Mesenteric fat pad (tissue), 1 donor: ENCODE measurements around the gene PRKAB2. TPM values are rescaled to one million over a fixed set of nuclear protein-coding genes. Genes with fewer than 3 reads are reported as not detected.
"Not testable (repeated sequence)": the region's sequence is repeated elsewhere in the genome, so short reads cannot be mapped to it uniquely, and the experiment has no call there.

Experiments
- DNase-seq: peaks from one replicate; pipeline ENCODE4 v3.0.0-alpha.2; 2020; ENCODE audit warnings: low spot score
- total RNA-seq: library from RNA; stranded (reverse); fragmentation: NEBNext Ultra II Directional; extraction: Animal tissue kit (Norgen Biotek cat#: 25700); gene quantifications from one replicate; pipeline ENCODE4 v1.2.1, GENCODE V29; 2021
- donor health status: DM: yes; HTN: yes; CAD: no.

Gene PRKAB2
- total RNA-seq, 1 donor from 2014 or later: 6.4 TPM

DNA sequence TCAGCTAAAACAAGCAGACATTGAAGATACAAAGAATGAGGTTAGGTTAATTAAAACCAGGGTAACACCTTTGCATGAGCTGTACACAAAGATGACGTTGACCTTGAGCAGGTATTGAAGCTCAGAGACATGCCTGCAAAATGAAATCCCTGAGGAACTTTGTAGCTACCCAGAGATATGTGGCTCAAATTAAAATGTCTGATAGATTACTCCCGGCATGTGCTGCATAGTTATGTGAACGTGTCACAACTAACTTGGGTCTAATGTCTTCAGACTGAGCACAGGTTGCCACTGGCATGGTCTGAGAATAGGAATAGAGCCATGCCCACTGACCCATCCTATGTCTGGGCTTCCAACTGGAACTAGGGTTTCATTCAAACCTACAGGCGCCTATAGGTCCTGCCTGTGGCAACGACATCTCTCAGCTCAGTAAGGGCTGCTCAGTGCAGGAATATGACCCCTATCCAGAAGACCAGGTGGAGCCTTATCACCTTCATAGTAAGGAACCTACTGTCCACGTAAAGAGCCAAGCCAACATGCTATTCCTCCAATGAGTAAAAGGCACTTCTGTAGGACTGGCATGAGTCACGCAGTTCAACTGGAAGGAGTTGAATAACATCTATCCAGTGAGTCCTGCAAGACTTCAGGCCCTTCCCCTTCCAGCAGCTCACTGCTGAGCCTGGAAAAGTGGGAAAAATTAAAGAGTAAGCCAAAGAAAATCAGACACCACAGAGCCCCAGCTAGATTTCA, 60.7 kb downstream of the PRKAB2 start:
- DNase-seq: no peak

DNA sequence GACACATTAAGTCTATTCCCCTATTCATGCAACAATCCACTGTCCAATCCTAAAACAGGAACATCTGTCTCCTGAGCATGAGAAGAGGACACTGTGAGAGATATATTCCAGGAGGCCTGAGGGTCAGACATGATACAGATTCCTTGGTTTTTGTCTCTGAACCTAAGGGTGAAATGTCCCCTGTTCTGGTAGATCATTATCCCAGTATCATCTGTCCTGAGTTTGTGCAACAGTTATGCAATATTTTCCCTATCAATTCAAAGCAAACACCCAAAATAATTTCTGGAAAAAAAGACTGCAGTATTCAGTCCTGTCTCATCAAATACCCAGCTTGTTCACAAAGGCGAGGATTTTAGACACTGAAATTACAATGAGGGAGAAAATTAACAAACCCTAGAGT, 61.4 kb downstream of the PRKAB2 start:
- no peak for DNase-seq

DNA sequence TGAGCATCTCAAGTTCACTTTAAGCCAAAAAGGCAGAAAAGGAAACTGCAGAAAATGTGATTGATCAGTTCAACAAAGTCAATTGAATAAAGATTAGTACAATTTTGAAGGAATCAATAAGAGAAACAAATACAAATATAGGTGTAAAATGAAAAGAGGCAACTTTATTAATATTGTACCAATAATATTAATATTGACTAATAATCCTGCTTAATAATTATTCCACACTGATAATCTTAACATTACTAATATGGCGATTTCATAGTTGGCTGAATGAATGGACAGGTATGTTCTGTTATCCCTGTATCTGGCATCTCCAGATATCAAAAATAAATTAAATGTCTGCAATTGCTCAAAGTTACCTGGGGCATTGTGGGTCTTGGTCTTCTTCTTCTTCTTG, 61.8 kb downstream of the PRKAB2 start:
- DNase-seq: no peak

DNA sequence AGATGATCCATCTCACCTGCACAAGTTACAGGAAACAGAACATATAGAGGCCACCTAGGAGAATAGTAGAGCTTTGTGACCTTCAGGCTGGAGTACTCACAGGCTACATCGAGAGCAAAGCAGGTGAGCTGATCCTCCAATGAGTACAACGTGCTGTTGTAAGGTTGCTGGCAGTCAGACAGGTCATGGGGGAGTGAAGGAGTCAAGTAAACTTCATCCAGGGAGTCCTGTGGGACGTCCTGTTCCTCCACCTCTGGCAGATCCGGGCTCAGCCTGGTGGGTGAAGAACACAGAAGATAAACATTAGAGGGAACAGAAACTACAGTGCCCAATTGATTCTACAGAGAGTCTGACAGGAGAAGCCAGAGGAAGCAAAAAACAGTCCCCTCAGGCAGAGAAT, 62.5 kb downstream of the PRKAB2 start:
- DNase-seq: no peak

DNA sequence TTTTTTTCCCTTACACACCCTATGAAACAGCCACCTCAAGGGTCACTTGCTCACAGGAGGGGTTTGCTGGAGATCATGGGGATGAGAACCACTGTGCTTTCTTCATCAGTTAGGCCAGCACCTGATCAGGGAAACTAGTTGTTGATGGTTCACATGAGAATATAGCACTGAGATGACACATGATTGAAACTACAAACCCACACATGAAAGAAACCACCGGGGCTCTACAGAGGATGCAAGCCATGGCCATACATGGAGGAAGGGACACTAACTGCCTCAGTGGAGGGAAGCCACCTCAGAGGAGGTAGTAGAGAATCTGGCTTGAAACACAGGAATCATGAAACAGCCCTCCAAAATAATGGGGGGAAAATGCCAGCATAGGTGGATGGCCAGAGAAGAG, 63.2 kb downstream of the PRKAB2 start:
- DNase-seq: no peak

DNA sequence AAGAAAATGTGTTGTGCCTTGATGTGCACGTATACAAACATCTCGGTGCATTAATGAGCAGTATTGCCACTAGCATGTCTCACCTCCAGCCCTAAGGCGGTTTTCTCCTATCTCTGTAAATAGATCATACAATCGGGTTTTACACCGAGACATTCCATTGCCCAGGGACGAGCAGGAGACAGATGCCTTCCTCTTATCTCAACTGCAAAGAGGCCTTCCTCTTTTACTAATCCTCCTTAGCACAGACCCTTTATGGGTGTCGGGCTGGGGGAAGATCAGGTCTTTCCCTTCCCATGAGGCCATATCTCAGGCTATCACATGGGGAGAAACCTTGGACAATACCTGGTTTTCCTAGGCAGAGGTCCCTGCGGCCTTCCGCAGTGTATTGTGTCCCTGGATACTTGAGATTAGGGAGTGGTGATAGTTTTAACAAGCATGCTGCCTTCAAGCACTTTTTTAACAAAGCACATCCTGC, 65.8 kb downstream of the PRKAB2 start:
- DNase-seq: not testable (repeated sequence)

DNA sequence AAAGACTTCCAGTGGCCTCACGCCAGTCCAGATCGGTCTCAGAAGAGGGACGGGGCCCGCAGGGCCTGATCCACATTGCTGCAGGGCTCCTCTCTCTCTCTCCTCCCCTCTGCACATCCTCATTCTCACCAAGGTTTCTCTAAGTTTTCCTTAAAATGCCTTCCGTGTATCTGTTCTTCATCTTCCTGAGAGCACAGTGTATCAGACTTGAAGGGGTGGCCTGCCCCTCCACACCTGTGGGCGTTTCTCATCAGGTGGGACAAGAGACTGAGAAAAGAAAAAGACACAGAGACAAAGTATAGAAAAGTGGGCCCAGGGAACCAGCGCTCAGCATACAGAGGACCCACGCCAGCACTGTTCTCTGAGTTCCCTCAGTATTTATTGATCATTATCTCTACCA, 66.4 kb downstream of the PRKAB2 start:
- DNase-seq: no peak

Other genes with a start within 250 kb of the PRKAB2 start
- 10.8 TPM for gene NBPF12, start 234.1 kb downstream of the PRKAB2 start, total RNA-seq
- gene FMO5, start 52.9 kb upstream of the PRKAB2 start, total RNA-seq: 2.5 TPM
- gene CHD1L, start 70.2 kb upstream of the PRKAB2 start, total RNA-seq: 30.0 TPM